Effector memory CD4-positive, alpha-beta T cell (primary cell): ENCODE measurements around the gene MADD.

Experiments used
- DNase-seq, 3 donors: peaks; one replicate each; pipeline ENCODE4 v3.0.0-alpha.2; 2020
- H3K27ac ChIP-seq: 2 replicates; pipeline ENCODE4 v1.7.0; 2013; ENCODE audit warnings: mild to moderate bottlenecking, low read length, moderate library complexity; ENCODE audit not compliant: insufficient read depth, poor library complexity, severe bottlenecking
- H3K27me3 ChIP-seq: replicated peaks from 2 replicates; pipeline ENCODE4 v1.7.0; 2013; ENCODE audit warnings: mild to moderate bottlenecking, low read length; ENCODE audit not compliant: insufficient read depth, control insufficient read depth, poor library complexity, severe bottlenecking
- H3K36me3 ChIP-seq: 2 replicates; pipeline ENCODE4 v1.7.0; 2013; ENCODE audit warnings: mild to moderate bottlenecking, low read length, moderate library complexity; ENCODE audit not compliant: control insufficient read depth, insufficient read depth
- H3K4me1 ChIP-seq: 2 replicates; pipeline ENCODE4 v1.7.0; 2013; ENCODE audit warnings: low read length, mild to moderate bottlenecking; ENCODE audit not compliant: control insufficient read depth, insufficient read depth, poor library complexity, severe bottlenecking
- H3K4me3 ChIP-seq: 2 replicates; pipeline ENCODE4 v1.7.0; 2013; ENCODE audit warnings: low read length, low read depth, mild to moderate bottlenecking; ENCODE audit not compliant: insufficient read depth, poor library complexity, severe bottlenecking
- H3K9me3 ChIP-seq: 2 replicates; pipeline ENCODE4 v1.7.0; 2013; ENCODE audit warnings: mild to moderate bottlenecking, low read length, moderate library complexity; ENCODE audit not compliant: control insufficient read depth

The MADD gene

GRCh38 chr11:47239852-47240251 lies 30.1 kb upstream of the MADD start:
- Histone ChIP-seq H3K27me3 (no peaks in the 10 kb centered on the region), H3K36me3 (peaks cover 59% of the 10 kb centered on the region), H3K4me3 (no peak overlapping the region), H3K9me3 (no peaks in the 10 kb centered on the region), H3K4me1 (peaks cover 7% of the 10 kb centered on the region), H3K27ac (no peak overlapping the region)
- DNase-seq = no peak

- H3K27ac ChIP-seq = no peak overlapping the region
- H3K27me3 ChIP-seq = no peaks in the 10 kb centered on the region
- H3K9me3 ChIP-seq = no peaks in the 10 kb centered on the region
- H3K4me3 ChIP-seq = no peak overlapping the region
- DNase-seq = no peak
- H3K4me1 ChIP-seq = no peaks in the 10 kb centered on the region
- H3K36me3 ChIP-seq = peaks cover 67% of the 10 kb centered on the region
These were observed 28.1 kb upstream of the MADD start for GRCh38 chr11:47241841-47242301.

GRCh38 chr11:47242596-47243192 lies 27.2 kb upstream of the MADD start:
- no peak overlapping the region for H3K4me3 ChIP-seq
- no peak for DNase-seq
- peaks cover 66% of the 10 kb centered on the region for H3K36me3 ChIP-seq
- H3K27me3 ChIP-seq = no peaks in the 10 kb centered on the region
- no peaks in the 10 kb centered on the region for H3K9me3 ChIP-seq
- no peak overlapping the region for H3K27ac ChIP-seq
- peaks cover 4% of the 10 kb centered on the region for H3K4me1 ChIP-seq

- Histone ChIP-seq H3K4me3 (no peak overlapping the region), H3K4me1 (peaks cover 7% of the 10 kb centered on the region), H3K9me3 (no peaks in the 10 kb centered on the region), H3K27ac (no peak overlapping the region), H3K36me3 (peaks cover 62% of the 10 kb centered on the region), H3K27me3 (no peaks in the 10 kb centered on the region)
- no peak for DNase-seq
These were observed 26.5 kb upstream of the MADD start for GRCh38 chr11:47243454-47243853.

- no peak for DNase-seq
- Histone ChIP-seq H3K27me3 (no peaks in the 10 kb centered on the region), H3K4me3 (no peak overlapping the region), H3K4me1 (peaks cover 11% of the 10 kb centered on the region), H3K27ac (no peak overlapping the region), H3K36me3 (peaks cover 50% of the 10 kb centered on the region), H3K9me3 (no peaks in the 10 kb centered on the region)
These were observed 25.2 kb upstream of the MADD start for GRCh38 chr11:47244448-47245350.

- Histone ChIP-seq H3K27ac (no peak overlapping the region), H3K9me3 (no peaks in the 10 kb centered on the region), H3K27me3 (no peaks in the 10 kb centered on the region), H3K4me3 (no peak overlapping the region), H3K36me3 (peaks cover 43% of the 10 kb centered on the region), H3K4me1 (peaks cover 11% of the 10 kb centered on the region)
- DNase-seq = no peak
These were observed 24.1 kb upstream of the MADD start for GRCh38 chr11:47245611-47246357.

GRCh38 chr11:47247502-47247901 lies 22.4 kb upstream of the MADD start:
- H3K9me3 ChIP-seq = no peaks in the 10 kb centered on the region
- DNase-seq = no peak
- no peaks in the 10 kb centered on the region for H3K27me3 ChIP-seq
- no peak overlapping the region for H3K27ac ChIP-seq
- peaks cover 11% of the 10 kb centered on the region for H3K4me1 ChIP-seq
- peaks cover 32% of the 10 kb centered on the region for H3K36me3 ChIP-seq
- H3K4me3 ChIP-seq = no peak overlapping the region

GRCh38 chr11:47248304-47248663 lies 21.6 kb upstream of the MADD start:
- peak overlapping the region; percentile 99 for H3K4me3 ChIP-seq
- H3K9me3 ChIP-seq = no peaks in the 10 kb centered on the region
- no peaks in the 10 kb centered on the region for H3K27me3 ChIP-seq
- peaks cover 24% of the 10 kb centered on the region for H3K36me3 ChIP-seq
- DNase-seq = no peak
- peak overlapping the region; percentile 91 for H3K27ac ChIP-seq
- peaks cover 11% of the 10 kb centered on the region for H3K4me1 ChIP-seq

- peaks cover 11% of the 10 kb centered on the region for H3K4me1 ChIP-seq
These were observed 21.1 kb upstream of the MADD start, which contains the start of gene ACP2 for GRCh38 chr11:47248664-47249377. Gene ACP2, minus strand, starts transcription at chr11:47248814. Its CDS starts 25 bp downstream, at chr11:47248789.

More at GRCh38 chr11:47248664-47249377, 21.1 kb upstream of the MADD start, which contains the start of gene ACP2:
- peaks cover 19% of the 10 kb centered on the region for H3K36me3 ChIP-seq
- peak; percentile 67 to 76 (median 74) for DNase-seq
- H3K27me3 ChIP-seq = no peaks in the 10 kb centered on the region
- H3K9me3 ChIP-seq = no peaks in the 10 kb centered on the region
- peak within 1 kb of the TSS; percentile 99 for H3K4me3 ChIP-seq
- H3K27ac ChIP-seq = peak within 1 kb of the TSS; percentile 91
